NCI-H2196 (cell line): ENCODE results near the gene SLC2A4.
"Not testable (repeated sequence)": the region's sequence is repeated elsewhere in the genome, so short reads cannot be mapped to it uniquely, and the experiment has no call there.

Experiments
- DNase-seq: peaks from one replicate; lab custom pipeline; 2025; ENCODE audit not compliant: unreplicated experiment; lab: John Stamatoyannopoulos, UW

Gene SLC2A4

DNA sequence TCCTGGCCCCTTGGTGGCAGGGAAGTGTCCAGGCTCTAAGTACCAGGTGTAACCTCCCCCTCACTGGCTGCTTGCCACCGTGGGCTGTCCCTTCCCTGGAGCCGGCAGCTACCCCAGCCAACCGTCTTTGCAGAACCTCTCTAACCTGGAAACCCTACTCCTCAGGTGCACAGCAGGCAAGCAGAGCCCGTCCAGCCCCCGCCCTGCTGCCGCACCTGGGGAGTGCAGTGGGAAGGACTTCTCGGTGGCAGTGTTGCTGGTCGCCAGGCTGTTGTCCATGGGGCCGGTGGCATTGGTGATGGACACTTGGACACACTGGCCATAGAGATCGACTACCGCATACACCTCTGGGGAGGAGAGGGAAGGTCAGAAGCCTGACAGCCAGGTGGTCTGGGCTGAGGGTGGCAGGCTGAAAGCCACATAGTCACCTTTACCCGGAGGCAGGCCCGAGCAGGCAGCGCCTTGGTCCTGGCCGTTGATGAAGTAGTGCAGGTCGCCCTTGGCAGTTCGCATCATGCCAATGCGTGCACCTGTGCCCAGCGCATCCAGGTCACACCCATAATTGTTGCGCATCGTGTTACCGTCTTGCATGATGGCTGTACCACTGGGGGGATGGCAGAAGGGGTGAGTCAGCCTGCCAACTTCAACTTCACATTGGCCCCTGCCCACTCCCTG, 41.1 kb downstream of the SLC2A4 start:
- DNase-seq: peak; percentile 60

- no peak for DNase-seq
These were observed 42.4 kb downstream of the SLC2A4 start for GRCh38 chr17:7323731-7324437.

GRCh38 chr17:7324438-7324779, 42.9 kb downstream of the SLC2A4 start:
- no peak for DNase-seq

DNA sequence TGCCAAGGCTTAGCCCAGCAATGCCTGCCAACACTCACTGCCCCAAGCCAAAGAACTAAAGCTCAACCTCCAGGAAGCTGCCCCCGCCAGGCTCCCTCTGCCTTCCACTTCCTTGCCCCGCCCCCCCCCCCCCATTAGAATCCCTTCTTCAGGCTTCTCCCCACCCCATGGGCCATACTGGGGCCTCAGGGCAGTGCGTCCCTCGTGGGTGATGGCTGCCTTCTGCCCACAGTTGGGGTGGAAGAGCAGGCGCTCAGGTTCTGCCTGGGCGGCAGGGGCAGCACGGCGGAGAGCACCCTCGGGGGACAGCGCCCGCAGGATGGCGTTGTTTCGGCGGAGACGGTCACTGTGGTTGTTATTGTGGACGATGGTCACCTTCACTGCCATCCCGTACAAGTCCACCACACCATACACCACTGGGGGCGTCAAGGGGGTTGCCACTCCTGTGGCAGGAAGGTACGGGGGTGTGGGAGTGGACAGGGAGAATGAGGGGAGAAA, 43.6 kb downstream of the SLC2A4 start:
- no peak for DNase-seq

DNA sequence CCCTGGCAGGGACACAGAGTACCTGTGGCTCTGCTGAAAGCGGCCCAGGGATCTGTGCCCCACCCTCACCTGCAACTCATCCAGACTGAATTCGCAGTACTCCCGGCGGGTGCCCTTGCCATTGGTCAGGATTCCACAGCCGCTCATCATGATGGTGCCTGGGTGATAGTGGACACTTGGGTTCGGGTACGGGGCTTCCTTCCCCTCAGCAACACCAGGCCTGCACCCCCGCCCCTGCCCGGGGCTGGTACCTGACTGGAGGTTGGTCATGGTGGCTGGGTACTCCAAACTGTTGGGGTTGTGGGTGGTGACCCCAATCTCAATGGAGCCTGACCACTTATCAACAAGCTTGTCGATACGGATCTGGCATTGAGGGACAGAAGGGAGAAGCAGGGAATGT, 44.7 kb downstream of the SLC2A4 start:
- DNase-seq: no peak

DNA sequence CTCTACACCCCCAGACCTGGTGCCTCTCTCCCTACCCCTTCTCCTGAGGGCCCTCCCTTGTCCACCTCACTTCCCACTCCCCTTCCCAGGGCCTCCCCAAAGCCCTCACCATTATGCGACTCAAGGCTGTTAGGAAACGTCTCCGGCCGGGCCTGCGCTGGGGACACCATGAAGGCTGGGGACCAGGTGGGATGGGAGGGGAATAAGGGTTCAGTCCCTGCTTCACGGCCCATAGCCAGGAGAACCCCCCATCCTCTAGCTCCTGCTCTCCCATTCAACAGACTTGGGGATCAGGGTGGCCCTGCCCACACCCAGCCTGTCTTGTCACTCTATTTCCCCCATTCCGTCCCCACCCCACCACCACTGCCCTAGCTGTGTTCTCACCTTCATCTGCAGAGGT, 45.5 kb downstream of the SLC2A4 start:
- DNase-seq: no peak

DNA sequence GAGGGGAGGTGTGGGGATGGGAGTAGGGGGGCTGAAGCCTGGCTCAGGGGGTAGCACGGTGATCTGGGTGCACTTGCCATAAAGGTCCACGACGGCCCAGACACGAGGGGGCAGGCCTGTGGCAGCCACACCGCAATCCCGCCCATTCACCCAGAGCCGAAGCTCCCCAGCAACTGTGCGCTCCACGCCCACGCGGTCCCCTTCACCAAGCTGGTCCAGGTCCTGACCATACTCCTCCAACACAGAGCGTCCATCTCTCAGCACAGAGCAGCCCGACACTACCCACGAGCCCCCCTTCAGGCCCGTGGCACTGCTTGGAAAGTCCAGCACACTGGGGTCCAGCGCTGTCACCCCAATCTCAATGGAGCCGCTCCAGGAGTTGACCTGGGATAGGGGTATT, 46.0 kb downstream of the SLC2A4 start:
- DNase-seq: no peak

GRCh38 chr17:7328009-7328408, 46.5 kb downstream of the SLC2A4 start:
- DNase-seq: no peak

GRCh38 chr17:7328840-7329373, 47.4 kb downstream of the SLC2A4 start, which contains the start of gene NEURL4:
Gene NEURL4 (minus strand): TSS chr17:7329335. CDS start chr17:7329312, 23 bp downstream.
- DNase-seq: no peak

DNA sequence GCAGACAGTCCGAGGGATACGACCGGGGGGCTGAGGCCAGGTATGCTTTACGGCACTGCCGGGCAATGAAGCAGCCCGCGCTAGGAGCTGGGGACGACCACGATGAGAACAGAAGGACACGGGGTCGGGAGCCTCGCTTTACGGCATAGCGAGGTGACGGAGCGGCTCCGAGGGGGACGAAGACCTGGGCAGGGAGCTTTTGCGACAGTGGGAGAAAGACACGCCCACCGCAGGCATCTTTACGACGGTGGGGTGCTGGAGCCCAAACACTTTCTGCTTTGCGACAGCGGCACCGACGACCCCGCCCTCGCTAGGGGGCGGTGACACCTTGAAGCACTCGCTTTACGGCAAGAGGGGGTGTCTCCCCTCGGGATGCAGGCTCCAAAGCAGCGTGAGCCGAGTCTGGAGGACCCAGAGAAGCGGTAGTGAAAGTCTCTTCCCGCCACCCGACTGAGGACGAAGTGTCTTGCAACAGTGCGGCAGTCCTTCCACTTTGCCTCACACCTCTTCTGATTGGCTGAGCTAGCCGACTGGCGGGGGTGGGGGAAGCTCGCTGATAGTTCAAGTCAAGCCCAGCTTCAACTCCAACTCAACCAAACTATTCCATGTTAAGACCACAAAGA, 48.0 kb downstream of the SLC2A4 start:
- peak; percentile 90 for DNase-seq

DNA sequence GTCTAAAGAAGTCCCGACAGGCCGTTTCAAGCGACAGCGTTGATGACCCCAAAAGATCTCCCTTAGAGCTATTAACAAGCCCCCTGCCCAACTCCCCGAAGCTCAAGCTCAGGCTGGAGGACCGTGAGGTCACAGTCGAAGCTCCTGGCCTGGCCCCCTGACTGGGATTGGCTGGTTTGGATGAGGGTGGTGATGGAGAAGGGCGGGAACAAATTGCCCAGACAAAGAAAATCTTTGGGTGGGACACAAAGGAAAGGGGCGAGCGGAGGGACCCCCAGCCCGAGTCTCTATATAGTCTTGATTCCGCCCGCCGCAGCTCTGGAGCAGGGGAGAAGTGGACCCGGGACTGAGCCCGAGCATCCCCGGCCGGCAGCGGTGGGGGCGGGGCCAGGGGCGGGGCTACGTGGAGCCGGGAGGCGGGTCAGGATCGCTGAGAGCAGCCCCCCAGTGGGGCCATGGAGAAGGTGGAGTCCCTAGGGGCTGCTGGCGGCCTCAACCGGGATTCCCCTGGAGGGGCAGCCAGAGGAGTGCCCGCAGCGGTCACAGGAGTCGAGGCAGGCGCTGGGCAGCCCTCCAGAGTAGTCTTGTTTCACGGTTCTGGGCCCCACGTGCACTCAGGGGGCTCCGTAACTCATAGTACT, 48.6 kb downstream of the SLC2A4 start:
- DNase-seq: peak; percentile 64

DNA sequence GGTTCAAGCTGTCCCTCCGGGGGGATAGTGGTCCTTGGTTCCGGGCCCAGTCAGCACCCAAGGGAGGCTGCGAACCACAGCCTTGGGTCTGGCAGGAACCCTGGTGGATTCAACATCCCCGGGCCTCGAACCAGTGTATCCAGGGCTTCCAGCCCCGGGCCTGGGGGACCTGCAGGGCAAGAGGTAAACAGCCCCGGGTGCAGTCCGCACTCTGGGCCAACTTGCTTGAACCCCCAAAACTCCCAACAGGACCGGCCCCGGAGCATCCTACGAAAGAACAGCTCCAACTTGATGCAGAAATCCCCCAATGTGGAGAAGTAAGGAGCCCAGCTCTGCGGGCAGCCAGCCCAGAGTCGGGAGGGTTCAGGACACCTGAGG, 49.1 kb downstream of the SLC2A4 start:
- DNase-seq: no peak

DNA sequence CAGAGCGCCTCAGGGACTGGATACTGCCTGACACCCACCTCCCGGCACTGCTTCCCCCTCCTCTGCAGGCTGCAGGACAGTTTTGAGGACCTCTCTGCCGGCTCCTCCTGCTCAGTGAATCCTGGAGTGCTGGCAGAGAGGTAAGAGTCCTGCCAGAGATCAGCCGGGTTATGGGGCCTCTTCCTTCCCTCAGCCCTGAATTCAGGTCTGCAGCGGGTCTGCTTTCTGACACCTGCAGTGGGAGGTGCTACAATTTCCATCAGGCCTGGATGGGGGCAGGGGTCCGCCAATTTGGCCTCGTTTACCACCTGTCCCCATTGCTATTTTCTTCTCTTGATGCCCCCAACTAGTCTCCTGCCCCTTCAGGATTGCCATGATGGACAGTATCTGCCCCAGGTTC, 50.6 kb downstream of the SLC2A4 start:
- no peak for DNase-seq

GRCh38 chr17:7332600-7333069, 51.1 kb downstream of the SLC2A4 start:
- not testable (repeated sequence) for DNase-seq

DNA sequence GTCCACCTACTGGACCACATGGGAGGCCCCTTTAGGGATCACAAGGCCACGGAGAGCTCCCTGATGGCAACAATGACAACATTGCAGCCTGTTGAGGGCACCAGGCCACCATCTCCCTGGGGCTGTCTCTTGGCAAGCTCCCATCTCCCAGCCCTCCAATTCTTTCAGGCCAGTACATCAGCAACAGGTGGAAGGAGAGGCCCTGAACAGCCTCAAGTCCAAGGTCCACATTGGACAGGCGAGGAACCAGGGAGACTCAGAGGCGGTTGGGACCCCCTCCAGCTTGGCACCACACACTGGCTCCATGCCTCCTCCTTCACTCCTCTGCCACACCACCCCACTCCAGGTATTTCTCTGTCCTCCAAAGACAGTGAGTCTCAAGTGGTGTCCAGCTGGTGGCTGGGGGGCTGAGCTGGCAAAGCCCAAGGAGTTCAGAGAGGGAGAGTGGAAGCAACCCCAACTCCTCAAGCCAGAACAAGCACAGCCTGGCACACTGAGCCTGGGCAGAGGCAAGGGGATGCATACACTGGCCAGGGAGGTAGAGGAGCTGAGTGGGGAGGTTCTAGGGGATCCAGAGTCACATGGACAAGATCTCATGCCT, 53.5 kb downstream of the SLC2A4 start:
- no peak for DNase-seq

GRCh38 chr17:7335765-7336164, 54.2 kb downstream of the SLC2A4 start:
- not testable (repeated sequence) for DNase-seq

DNA sequence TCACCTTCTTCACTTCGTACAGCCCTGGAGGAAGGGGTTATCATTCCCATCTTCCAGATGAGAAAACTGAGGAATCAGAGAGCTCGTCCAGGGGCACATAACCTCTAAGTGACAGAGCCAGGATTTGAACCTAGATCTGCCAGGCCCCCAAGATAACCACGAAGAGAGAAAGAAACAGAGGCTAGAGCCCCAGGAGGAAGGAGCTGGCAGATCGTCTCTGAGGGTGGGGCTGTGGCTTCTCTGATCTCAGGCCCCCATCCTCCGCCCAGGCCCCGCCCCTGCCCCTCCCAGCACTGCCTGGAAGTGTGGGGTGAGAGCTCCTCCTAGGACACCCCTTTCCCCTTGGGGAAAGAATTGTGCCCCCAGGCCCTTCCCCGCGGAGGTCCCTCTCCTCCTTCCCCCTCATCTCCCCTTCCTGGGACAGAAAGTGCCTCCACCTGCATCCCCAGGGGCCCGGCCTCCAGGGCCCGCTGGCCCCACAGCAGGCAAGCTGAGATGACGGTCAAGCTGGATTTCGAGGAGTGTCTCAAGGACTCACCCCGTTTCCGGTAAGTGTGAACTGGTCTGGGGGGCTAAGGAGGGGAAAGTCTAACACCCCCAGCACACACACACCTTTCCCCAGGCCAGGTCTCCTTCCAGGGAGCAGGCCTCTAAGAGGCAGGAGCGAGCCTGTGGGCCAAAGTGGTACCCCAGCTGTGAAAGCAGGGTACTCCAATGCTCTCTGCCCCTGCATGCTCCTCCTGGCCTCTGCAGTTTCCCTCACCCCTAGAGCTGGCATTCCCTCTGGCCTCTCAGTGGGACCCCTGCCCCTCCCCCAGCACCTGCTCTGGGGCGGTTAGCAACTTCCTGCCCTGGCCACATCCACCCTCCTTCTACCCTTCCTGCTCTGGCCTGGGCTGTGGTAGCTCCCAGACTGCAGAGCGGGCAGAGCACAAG, 55.0 kb downstream of the SLC2A4 start, which contains the start of gene ACAP1:
ACAP1 (plus strand) TSS at position 290 of the 936 bp plus-strand sequence; CDS start at position 496, 206 bp downstream.
- DNase-seq: no peak

GRCh38 chr17:7337600-7337999, 56.1 kb downstream of the SLC2A4 start:
- DNase-seq: not testable (repeated sequence)
